ENCODE results near the gene RYR3.

RYR3 gene

DNA sequence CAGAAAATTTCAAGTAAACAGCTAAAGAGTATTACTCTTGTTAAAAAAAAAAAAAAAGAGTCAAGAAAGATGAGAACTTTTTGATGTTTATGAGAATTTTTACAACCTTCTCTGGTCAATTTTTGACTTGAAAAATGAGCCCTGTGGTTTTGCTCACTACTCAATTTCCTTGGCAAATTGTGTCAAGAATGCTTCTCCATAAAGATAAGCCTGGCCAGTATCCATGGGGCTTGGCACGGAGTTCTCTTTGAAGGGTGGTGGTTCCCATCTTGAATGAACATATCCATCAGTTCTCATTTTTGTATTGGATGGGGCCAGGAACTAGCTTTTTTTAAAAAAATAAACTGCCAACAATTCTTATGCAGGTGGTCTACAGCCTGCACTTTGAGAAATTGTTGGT, 179.9 kb downstream of the RYR3 start:
- TF ChIP-seq, protein P1, sequence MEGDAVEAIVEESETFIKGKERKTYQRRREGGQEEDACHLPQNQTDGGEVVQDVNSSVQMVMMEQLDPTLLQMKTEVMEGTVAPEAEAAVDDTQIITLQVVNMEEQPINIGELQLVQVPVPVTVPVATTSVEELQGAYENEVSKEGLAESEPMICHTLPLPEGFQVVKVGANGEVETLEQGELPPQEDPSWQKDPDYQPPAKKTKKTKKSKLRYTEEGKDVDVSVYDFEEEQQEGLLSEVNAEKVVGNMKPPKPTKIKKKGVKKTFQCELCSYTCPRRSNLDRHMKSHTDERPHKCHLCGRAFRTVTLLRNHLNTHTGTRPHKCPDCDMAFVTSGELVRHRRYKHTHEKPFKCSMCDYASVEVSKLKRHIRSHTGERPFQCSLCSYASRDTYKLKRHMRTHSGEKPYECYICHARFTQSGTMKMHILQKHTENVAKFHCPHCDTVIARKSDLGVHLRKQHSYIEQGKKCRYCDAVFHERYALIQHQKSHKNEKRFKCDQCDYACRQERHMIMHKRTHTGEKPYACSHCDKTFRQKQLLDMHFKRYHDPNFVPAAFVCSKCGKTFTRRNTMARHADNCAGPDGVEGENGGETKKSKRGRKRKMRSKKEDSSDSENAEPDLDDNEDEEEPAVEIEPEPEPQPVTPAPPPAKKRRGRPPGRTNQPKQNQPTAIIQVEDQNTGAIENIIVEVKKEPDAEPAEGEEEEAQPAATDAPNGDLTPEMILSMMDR (conservative IDR thresholded peaks at IDR 0.05; ENCODE audit: low read length) = no peak
- no peak overlapping the region for H3K4me3 ChIP-seq (ENCODE audit: low read length)
- DNase-seq (ENCODE audit: low read depth) = no peak

DNA sequence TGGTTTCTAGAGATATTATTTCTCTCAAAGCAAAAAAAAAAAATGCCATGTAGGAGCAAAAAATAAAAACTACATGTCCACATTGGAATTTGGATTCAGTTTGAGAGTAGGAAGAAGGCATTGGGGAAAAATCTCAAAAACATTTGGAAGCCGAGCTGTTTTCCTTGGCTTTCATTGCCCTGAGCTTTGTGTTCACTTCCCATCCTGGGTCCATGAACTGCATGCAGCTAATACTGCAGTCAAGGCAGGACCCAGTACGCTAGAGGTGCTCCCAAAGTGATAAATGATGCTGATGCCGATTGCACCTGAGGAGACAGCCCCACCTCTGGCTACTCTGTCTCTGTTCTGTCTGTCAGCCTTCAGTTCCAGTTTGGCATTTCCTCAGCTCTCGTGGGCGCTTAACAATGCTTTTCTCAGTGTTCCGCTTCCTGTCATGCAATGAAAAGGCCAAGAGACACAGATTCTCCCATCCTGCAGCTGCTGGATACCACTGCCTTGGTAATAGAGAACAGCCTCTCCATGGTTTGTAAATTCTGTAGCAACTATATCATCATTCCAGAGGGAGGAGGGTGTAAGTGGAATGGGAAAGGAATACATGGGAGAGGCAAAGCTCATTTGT, 181.8 kb downstream of the RYR3 start:
- TF ChIP-seq, protein P1 (conservative IDR thresholded peaks at IDR 0.05; ENCODE audit: low read length) = no peak
- no peak overlapping the region for H3K4me3 ChIP-seq (ENCODE audit: low read length)
- DNase-seq (ENCODE audit: low read depth) = no peak

DNA sequence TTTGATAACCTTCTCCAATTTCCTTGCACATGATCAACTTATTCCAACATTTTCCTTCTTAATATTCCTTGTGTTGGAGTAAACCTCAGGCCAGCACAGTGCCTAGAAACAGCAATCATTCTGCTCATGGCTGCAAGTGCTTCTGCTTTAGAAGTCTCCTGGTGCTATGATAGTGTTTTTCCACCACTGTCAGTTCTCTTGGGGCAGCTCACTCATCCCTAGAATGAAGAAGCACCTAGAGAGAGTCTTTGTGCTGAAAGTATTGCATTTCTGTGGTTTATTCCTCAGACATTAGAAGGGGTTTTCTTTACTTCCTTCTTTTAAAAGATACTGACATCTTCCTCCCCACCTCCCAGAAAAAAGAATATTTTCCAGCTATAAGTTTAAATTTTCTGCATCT, 183.5 kb downstream of the RYR3 start:
- DNase-seq (ENCODE audit: low read depth) = no peak
- no peak overlapping the region for H3K4me3 ChIP-seq (ENCODE audit: low read length)
- TF ChIP-seq, protein P1 (conservative IDR thresholded peaks at IDR 0.05; ENCODE audit: low read length) = no peak

DNA sequence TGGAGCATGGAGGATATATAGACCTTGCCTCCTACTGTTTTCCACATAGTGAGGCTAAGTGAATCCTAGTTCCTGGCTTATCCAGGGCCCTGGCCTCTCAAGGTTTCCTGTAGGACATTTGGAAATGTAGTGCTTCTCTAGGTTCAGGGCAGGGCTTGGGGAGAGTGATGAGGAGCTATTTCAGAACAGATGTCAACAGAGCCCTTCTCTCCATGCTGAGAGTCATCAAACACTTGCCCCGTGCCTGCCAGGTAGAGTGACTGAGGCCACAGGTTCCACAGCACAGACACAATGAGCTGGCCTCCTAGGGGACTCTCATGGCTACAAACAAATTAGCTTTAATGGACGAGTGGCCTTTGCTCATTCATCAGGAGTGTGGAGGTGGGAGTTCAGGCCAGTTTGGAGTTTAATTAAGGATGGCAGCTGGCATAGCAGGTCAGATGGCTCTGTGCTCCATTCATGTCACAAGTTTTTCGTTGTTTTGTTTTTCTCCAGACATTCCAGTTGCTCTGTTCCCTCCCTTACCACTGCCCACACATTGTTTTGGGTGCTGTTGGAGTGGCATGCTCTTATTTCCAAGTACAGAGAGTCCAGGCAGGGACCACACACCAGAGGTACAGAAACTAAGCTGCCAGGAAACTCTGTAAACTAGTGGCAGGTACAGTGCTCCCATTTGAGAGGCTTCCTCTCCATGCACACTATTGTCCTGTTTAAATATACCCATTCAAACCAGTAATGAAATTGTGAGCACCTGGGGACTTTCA, 189.8 kb downstream of the RYR3 start:
- DNase-seq (ENCODE audit: low read depth) = no peak
- TF ChIP-seq, protein P1 (conservative IDR thresholded peaks at IDR 0.05; ENCODE audit: low read length) = no peak
- H3K4me3 ChIP-seq (ENCODE audit: low read length) = no peak overlapping the region

DNA sequence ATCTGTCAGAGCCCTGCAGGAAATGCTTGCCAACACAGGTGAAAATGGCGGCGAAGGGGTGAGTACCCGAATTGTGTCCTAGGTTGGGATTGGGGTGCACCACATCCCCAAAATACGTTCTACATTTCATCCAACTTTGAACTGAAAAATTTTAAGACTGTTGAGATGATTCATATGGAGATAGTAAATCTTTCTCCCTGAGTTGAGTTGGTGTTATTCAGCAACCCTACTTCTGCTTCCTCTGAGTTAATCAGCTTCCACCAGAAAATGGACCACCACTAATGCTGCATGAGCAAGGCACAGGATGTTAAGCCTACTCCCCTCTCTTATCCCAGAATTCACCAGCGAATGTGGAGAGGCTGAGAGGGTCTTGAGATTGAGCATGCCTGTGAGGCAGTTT, 192.9 kb downstream of the RYR3 start:
- no peak overlapping the region for H3K4me3 ChIP-seq (ENCODE audit: low read length)
- TF ChIP-seq, protein P1 (conservative IDR thresholded peaks at IDR 0.05; ENCODE audit: low read length) = no peak
- DNase-seq (ENCODE audit: low read depth) = no peak

DNA sequence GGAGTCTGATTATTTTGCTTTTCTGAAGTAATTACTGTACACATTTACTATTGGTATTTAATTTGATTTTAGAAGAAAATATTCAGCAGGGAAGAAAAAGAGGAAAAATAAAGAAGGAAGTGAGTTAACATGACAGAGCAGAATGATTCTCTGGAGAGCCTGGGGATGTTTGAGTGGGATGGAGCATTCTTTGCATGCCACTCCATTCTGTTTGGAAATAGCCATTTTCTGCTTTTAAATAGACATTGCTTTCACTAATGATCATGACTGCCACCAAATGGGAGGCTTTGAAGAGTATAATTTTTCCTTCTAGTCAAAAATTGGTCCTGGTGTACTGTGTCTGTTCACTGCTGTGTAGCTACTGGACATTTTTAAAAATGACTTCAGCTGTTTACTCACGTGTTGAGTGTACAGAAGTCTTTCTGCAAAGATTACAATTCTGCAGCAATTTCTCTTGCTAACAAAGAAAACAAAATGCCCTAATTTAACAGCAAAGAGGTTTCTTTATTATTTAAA, 196.1 kb downstream of the RYR3 start:
- no peak overlapping the region for H3K4me3 ChIP-seq (ENCODE audit: low read length)
- peak; percentile 8 for DNase-seq (ENCODE audit: low read depth)
- TF ChIP-seq, protein P1 (conservative IDR thresholded peaks at IDR 0.05; ENCODE audit: low read length) = no peak

DNA sequence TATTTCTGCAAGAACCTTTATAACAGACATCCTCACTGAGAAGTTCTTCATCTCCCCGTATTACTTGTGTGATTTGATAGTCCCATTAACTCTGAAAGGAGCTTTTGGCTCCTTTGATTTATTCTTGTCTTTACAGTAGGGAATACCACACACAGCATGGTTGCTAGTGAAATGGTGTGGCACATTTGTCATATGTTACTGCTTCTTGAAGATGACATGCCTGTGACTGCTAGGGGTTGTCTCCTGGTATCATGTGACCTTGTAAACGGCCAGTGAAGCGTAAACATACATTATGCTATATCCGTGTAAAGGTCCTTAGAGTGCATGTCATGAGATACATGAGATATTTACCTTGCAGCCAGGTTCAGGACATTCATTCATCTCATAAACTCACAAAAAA, 197.9 kb downstream of the RYR3 start:
- DNase-seq (ENCODE audit: low read depth) = no peak
- no peak overlapping the region for H3K4me3 ChIP-seq (ENCODE audit: low read length)
- TF ChIP-seq, protein P1 (conservative IDR thresholded peaks at IDR 0.05; ENCODE audit: low read length) = no peak

Measured in AG10803 (cell line).